Stimulated activated CD8-positive, alpha-beta memory T cell treated with anti-CD3 and anti-CD28 coated beads, Interleukin-7, amount 100 ng/mL, for 4 hours (primary cell): ENCODE results near the gene PPRC1.
"Not testable (repeated sequence)": the region's sequence is repeated elsewhere in the genome, so short reads cannot be mapped to it uniquely, and the experiment has no call there.

ENCODE experiments used
- DNase-seq, 2 donors: peaks; one replicate each; pipeline ENCODE4 v3.0.0-alpha.2; 2020; ENCODE audit warnings: low read depth in 2 of 2

Gene PPRC1

GRCh38 chr10:102150970-102151773 is 18.3 kb downstream of the PPRC1 start:
- no peak for DNase-seq

- DNase-seq: peak; percentile 99 to 100
Observed at GRCh38 chr10:102151774-102152544, 19.1 kb downstream of the PPRC1 start, which contains the start of gene NOLC1. TSS of gene NOLC1 (plus strand) at chr10:102152389. CDS start at chr10:102152411, 22 bp downstream.

GRCh38 chr10:102152545-102152890 is 19.7 kb downstream of the PPRC1 start:
- DNase-seq: peak; percentile 27 to 43

- no peak for DNase-seq
Observed at GRCh38 chr10:102153093-102153620, 20.3 kb downstream of the PPRC1 start.

- no peak for DNase-seq
Observed at GRCh38 chr10:102154466-102155116, 21.8 kb downstream of the PPRC1 start.

- DNase-seq: no peak
Observed at GRCh38 chr10:102157224-102157623, 24.4 kb downstream of the PPRC1 start.

- no peak for DNase-seq
Observed at GRCh38 chr10:102159051-102159597, 26.3 kb downstream of the PPRC1 start.

- DNase-seq: no peak
Observed at GRCh38 chr10:102159831-102160230, 27.0 kb downstream of the PPRC1 start.

GRCh38 chr10:102163342-102163989 is 30.6 kb downstream of the PPRC1 start:
- no peak for DNase-seq

GRCh38 chr10:102167861-102168260 is 35.0 kb downstream of the PPRC1 start:
- no peak for DNase-seq

GRCh38 chr10:102170602-102171001 is 37.8 kb downstream of the PPRC1 start:
- no peak for DNase-seq

- DNase-seq: no peak
Observed at GRCh38 chr10:102172288-102172687, 39.4 kb downstream of the PPRC1 start.

GRCh38 chr10:102175415-102175814 is 42.6 kb downstream of the PPRC1 start:
- DNase-seq: no peak

- DNase-seq: no peak
Observed at GRCh38 chr10:102184606-102185005, 51.8 kb downstream of the PPRC1 start.

GRCh38 chr10:102185272-102185671 is 52.4 kb downstream of the PPRC1 start:
- DNase-seq: no peak

- DNase-seq: no peak
Observed at GRCh38 chr10:102185811-102186527, 53.1 kb downstream of the PPRC1 start.

GRCh38 chr10:102188298-102188940 is 55.6 kb downstream of the PPRC1 start:
- DNase-seq: no peak

GRCh38 chr10:102188941-102189898 is 56.4 kb downstream of the PPRC1 start:
- DNase-seq: not testable (repeated sequence)

- no peak for DNase-seq
Observed at GRCh38 chr10:102191956-102192355, 59.1 kb downstream of the PPRC1 start.
